ENCODE data around the gene SAXO2. TPM values are rescaled to one million over a fixed set of nuclear protein-coding genes. Genes with fewer than 3 reads are reported as not detected.
"Not testable (repeated sequence)": the region's sequence is repeated elsewhere in the genome, so short reads cannot be mapped to it uniquely, and the experiment has no call there.

SAXO2 gene
- total RNA-seq = 1 to 10 TPM in 1 of 4 donors, under 1 TPM in 3; 0.12 to 9.0 (median 0.50) TPM

GRCh38 chr15:82262422-82263026, at the start of gene SAXO2, which contains the start of gene EFL1:
TSS of gene SAXO2 (plus strand) at chr15:82262818. CDS start at chr15:82262880, 62 bp downstream.
TSS of gene EFL1 (minus strand) at chr15:82262734. CDS start at chr15:82261778, 956 bp downstream.
- peaks cover 0 to 12% of the 10 kb centered on the region in 2 donors for H3K36me3 ChIP-seq
- peak within 1 kb of the TSS; percentile 3 to 86 (median 82) for H3K27ac ChIP-seq
- peak; percentile 99 for ATAC-seq
- 0% methylated on average over 8 to 9 of the region's 57 CpGs for WGBS, 2 donors (ENCODE audit: low coverage in 1 of 2)
- no peaks in the 10 kb centered on the region for H3K27me3 ChIP-seq
- no peak for TF ChIP-seq EP300 (IDR thresholded peaks at IDR 0.05)
- TF ChIP-seq POLR2AphosphoS5 (IDR thresholded peaks at IDR 0.05) = peak; percentile 54
- no peak for TF ChIP-seq CTCF (IDR thresholded peaks at IDR 0.05)
- TF ChIP-seq POLR2A (IDR thresholded peaks at IDR 0.05) = peak; percentile 19 to 48
- peaks cover 0 to 29% (median 0%) of the 10 kb centered on the region in 3 donors for H3K4me1 ChIP-seq
- peak within 1 kb of the TSS; percentile 64 to 90 for H3K4me3 ChIP-seq
- H3K9me3 ChIP-seq = no peaks in the 10 kb centered on the region

GRCh38 chr15:82216092-82216491, 46.5 kb upstream of the SAXO2 start:
- not testable (repeated sequence) for ATAC-seq, H3K4me3 ChIP-seq, H3K27me3 ChIP-seq, H3K9me3 ChIP-seq, H3K27ac ChIP-seq, H3K4me1 ChIP-seq
- peaks cover 0 to 37% of the 10 kb centered on the region in 2 donors for H3K36me3 ChIP-seq
- 91 to 100% methylated on average over 2 of the region's 2 CpGs for WGBS, 2 donors (ENCODE audit: low coverage in 1 of 2)

- H3K27me3 ChIP-seq, ATAC-seq, H3K4me3 ChIP-seq, H3K27ac ChIP-seq, H3K4me1 ChIP-seq, H3K9me3 ChIP-seq: not testable (repeated sequence)
- WGBS, 2 donors (ENCODE audit: low coverage in 1 of 2) = 73 to 92% methylated on average over 2 of the region's 2 CpGs
- peaks cover 0 to 46% of the 10 kb centered on the region in 2 donors for H3K36me3 ChIP-seq
Observed at GRCh38 chr15:82221535-82221934, 41.1 kb upstream of the SAXO2 start.

GRCh38 chr15:82228750-82229149, 33.9 kb upstream of the SAXO2 start:
- H3K36me3 ChIP-seq = peaks cover 0 to 61% of the 10 kb centered on the region in 2 donors
- no peak for ATAC-seq

GRCh38 chr15:82231233-82231632, 31.4 kb upstream of the SAXO2 start:
- Histone ChIP-seq H3K9me3 (no peaks in the 10 kb centered on the region), H3K36me3 (peaks cover 0 to 49% of the 10 kb centered on the region in 2 donors), H3K27ac (no peak overlapping the region), H3K4me1 (no peaks in the 10 kb centered on the region), H3K27me3 (no peaks in the 10 kb centered on the region), H3K4me3 (no peak overlapping the region)
- WGBS, 2 donors (ENCODE audit: low coverage in 1 of 2) = 36 to 37% methylated on average over 2 of the region's 2 CpGs
- ATAC-seq = no peak
- no peak for TF ChIP-seq POLR2A (IDR thresholded peaks at IDR 0.05)
- no peak for TF ChIP-seq EP300 (IDR thresholded peaks at IDR 0.05)
- no peak for TF ChIP-seq POLR2AphosphoS5 (IDR thresholded peaks at IDR 0.05)
- no peak for TF ChIP-seq CTCF (IDR thresholded peaks at IDR 0.05)

More at GRCh38 chr15:82228750-82229149, 33.9 kb upstream of the SAXO2 start:
- Histone ChIP-seq H3K27ac (no peak overlapping the region), H3K4me3 (no peak overlapping the region), H3K27me3 (no peaks in the 10 kb centered on the region), H3K4me1 (no peaks in the 10 kb centered on the region), H3K9me3 (no peaks in the 10 kb centered on the region)
- TF ChIP-seq POLR2A (IDR thresholded peaks at IDR 0.05) (no peak), POLR2AphosphoS5 (IDR thresholded peaks at IDR 0.05) (no peak), EP300 (IDR thresholded peaks at IDR 0.05) (no peak), CTCF (IDR thresholded peaks at IDR 0.05) (no peak)
- 75 to 85% methylated on average over 1 of the region's 1 CpG for WGBS, 2 donors (ENCODE audit: low coverage in 1 of 2)

- no peak for ATAC-seq
- Histone ChIP-seq H3K9me3 (no peaks in the 10 kb centered on the region), H3K36me3 (peaks cover 0 to 45% of the 10 kb centered on the region in 2 donors), H3K27me3 (no peaks in the 10 kb centered on the region), H3K27ac (no peak overlapping the region), H3K4me3 (no peak overlapping the region), H3K4me1 (no peaks in the 10 kb centered on the region)
- no peak for TF ChIP-seq CTCF (IDR thresholded peaks at IDR 0.05)
- no peak for TF ChIP-seq POLR2AphosphoS5 (IDR thresholded peaks at IDR 0.05)
- no peak for TF ChIP-seq EP300 (IDR thresholded peaks at IDR 0.05)
- no peak for TF ChIP-seq POLR2A (IDR thresholded peaks at IDR 0.05)
- 100% methylated on average over 1 of the region's 2 CpGs; no CpG with 5 or more reads in 1 of the 2 donors for WGBS, 2 donors (ENCODE audit: low coverage in 1 of 2)
Observed at GRCh38 chr15:82231842-82232241, 30.8 kb upstream of the SAXO2 start.

GRCh38 chr15:82237944-82238534, 24.6 kb upstream of the SAXO2 start:
- H3K4me3 ChIP-seq, H3K27me3 ChIP-seq, ATAC-seq, H3K4me1 ChIP-seq, H3K9me3 ChIP-seq, H3K27ac ChIP-seq: not testable (repeated sequence)
- WGBS, 2 donors (ENCODE audit: low coverage in 1 of 2) = 49 to 54% methylated on average over 2 of the region's 3 CpGs
- H3K36me3 ChIP-seq = peaks cover 0 to 49% of the 10 kb centered on the region in 2 donors

Measured in gastroesophageal sphincter (tissue), 4 donors.